GM18867 (cell line): ENCODE measurements around the gene PRM3.

Source experiments
- ATAC-seq: cut with Tn5 transposase; IDR thresholded peaks from one replicate; pipeline ENCODE4 v1.9.1; 2021; ENCODE audit warnings: mild to moderate bottlenecking, moderate library complexity; ENCODE audit not compliant: unreplicated experiment

Gene PRM3

GRCh38 chr16:11248133-11248532, 25.3 kb downstream of the PRM3 start:
- ATAC-seq, result no peak

DNA sequence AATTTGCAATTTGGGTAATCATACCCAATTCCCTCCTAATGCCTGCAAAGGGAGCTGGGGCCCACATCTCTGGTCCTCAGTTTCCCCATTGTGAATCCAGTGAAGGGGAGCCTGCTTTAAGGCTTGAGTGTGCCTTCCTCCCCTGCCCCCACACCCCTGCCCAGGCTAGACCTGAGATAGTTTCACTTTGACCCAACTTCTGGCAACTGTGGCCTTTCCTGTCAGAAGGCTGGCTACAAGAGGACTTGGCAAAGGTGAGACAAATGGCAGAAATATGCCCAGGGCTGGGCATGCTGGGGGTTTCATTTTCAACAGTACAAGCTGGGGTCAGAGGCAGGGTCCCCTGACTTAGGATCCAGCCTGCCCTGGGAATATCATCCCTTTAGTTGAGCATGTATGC, 27.4 kb downstream of the PRM3 start:
- no peak for ATAC-seq

DNA sequence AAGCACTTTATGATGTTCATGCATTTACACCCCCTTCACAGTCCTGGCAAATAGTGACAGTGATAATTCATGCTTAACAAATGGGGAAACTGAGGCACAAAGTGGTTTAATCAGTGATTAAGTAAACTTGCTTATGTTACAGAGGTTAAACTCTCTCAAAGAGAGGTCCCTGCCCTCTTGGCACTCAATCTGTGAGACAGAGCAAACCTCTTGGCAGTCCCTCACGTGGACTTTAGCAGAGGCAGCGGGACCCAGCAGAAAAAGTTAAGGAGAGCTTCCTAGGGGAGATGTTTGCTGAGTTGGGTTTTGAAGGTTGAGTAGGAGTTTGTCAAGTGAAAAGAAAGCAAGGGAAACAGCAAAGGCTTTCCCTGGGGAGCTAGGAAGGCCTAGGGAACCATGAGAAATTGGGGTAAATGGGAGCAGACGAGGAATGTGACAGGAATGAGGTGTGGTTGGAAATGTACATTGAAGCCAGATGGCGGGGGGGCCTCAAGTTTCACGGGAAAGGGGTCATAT, 28.1 kb downstream of the PRM3 start:
- ATAC-seq, result no peak

DNA sequence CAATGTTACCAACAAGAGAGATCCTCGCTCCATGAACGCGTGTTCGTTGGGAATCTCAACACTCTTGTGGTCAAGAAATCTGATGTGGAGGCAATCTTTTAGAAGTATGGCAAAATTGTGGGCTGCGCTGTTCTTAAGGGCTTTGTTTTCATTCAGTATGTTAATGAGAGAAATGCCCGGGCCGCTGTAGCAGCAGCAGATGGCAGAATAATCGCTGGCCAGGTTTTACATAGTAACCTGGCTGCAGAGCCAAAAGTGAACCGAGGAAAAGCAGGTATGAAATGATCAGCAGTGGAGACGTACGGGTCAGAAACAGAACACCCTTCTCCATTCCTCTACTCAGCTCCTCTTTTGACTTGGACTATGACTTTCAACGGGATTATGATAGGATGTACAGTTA, 30.8 kb downstream of the PRM3 start:
- no peak for ATAC-seq

- ATAC-seq, result no peak
Measured at GRCh38 chr16:11241480-11242204, 31.8 kb downstream of the PRM3 start.

DNA sequence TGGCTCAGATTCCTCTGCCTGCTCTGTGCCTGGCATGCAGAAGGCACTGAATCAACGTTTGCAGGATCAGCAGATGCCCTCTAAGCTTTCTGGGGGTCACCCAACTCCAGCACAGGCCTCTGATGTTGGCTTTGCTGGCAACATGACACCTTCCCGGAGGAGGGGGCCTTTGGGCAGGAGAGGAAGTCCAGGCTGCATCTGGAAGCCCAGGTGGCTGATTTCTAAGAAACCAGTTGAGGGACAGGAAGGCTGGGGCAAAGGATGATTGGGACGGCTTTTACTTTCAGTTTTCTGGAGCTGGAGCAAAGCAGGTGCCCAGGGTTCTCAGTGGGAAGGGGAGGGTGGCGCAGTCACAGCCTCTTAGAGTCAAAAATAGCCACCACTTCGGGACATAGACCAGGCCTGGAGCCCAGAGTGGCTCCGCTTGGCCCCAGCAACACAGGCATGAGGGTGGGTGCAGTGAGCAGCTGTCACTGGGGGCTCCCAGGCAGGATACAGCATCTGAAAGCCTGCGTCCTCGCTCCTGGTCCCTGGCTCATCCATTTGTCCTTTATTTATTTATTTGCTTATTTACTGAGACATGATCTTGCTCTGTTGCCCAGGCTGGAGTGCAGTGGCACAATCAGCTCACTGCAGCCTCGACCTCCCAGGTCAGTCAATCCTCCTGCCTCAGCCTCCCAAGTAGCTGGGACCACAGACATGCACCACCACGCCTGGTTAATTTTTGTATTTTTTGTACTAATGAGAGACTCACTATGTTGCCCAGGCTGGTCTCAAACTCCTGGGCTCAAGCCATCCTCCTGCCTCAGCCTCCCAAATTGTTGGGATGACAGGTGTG, 32.6 kb downstream of the PRM3 start:
- no peak for ATAC-seq

DNA sequence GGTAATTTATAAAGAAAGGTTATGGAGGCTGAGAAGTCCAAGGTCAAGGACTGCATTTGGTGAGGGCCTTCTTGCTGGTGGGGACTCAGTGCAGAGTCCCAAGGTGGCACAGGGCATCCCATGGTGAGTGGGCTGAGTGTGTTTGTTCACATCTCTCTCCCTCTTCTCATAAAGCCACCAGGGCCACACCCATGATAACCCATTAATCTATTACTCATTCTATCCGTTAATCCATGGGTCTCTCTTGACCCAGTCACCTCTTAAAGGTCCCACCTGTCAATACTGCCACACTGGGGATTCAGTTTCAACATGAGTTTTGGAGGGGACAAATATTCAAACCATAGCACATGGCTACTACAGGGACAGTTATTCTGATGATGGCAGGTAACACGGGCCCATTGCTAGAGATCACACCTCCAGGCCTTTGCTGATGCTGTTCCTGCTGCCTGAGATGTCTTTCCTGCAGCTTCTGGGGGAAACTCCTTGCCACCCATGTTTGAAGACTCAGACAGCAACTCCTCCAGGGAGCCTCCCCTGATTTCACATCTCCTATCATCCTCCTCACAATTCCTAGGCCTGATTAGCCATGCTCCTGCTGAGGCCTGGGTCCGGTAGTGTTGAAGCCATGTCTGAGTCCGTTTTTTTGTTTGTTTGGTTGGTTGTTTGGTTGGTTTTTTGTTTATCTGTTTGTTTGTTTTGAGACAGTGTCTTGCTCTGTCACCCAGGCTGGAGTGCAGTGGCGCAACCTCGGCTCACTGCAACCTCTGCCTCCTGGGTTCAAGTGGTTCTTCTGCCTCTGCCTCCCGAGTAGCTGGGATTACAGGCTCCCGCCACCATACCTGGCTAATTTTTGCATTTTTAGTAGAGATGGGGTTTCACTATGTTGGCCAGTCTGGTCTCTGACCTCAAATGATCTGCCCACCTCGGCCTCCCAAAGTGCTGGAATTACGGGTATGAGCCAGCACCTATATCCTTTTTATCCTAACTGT, 33.5 kb downstream of the PRM3 start:
- ATAC-seq, result no peak

- no peak for ATAC-seq
Measured at GRCh38 chr16:11238272-11239202, 34.9 kb downstream of the PRM3 start.

- ATAC-seq, result no peak
Measured at GRCh38 chr16:11236461-11237254, 36.8 kb downstream of the PRM3 start.

DNA sequence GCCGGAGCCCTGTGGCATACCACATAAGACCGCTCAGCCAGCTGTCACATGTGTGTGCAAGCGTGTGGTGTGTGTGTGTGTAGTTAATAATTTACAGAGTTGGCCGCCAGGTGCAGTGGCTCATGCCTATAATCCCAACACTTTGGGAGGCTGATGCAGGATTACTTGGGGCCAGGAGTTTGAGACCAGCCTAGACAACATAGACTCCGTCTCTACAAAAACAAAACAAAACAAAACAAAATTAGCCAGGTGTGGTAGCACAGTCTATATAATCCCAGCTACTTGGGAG, 37.8 kb downstream of the PRM3 start:
- ATAC-seq, result no peak

DNA sequence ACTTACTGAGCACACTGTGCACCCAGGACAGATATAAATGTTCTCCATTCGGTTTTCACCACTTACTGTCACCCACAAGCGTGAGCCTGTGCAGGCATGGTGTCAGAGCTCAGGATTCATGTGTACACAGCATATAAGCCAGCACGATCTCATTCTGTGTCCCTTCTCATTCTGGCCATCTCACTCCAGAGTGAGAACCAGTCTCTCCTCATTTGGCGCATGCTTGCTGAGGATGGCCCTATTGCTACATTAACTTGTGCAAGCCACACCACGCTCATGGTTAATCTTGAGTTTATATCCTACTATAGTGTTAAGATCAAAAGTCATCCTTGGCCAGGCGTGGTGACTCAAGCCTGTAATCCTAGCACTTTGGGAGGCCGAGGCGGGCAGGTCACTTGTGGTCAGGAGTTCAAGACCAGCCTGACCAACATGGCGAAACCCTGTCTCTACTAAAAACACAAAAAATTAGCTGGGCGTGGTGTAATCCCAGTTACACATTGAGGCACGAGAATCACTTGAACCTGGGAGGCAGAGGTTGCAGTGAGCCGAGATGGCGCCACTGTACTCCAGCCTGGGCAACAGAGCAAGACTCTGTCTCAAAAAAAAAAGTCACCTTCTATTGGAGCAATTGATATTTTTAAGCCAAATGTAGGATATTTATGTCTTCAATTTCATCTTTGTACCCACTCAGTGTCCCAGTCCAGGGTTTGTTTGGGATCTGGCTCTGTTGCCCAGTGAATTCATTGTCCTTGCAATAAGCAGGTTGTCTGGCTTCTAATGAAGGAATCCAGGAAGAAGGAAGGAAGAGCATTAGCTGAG, 38.3 kb downstream of the PRM3 start:
- no peak for ATAC-seq

DNA sequence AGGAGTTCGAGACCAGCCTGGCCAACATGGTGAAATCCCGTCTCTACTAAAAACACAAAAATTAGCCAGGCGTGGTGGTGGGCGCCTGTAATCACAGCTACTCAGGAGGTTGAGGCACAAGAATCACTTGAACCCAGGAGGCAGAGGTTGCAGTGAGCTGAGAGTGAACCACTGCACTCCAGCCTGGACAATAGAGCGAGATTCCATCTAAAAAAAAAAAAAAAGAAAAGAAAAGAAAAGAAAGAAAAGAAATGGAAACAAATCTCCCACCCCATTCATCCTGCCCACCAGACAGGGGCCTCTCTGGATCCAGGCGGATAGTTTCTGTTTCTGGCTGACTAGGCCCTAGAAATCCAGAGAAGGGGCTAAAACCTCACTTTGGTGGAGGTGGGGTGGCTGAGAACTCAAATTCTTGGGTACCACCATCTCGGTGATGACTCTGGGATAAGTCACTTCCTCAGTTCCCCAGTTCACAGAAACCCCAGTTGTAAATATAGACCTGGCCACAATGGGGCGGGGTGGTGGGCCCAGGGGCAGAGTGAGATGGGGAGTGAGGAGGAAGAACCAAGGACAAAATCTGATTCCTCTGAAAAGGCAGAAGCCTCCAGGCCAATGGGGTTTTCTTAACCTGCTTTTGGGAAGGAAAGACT, 39.6 kb downstream of the PRM3 start:
- no peak for ATAC-seq

- ATAC-seq, result peak; percentile 66
Measured at GRCh38 chr16:11232852-11233726, 40.3 kb downstream of the PRM3 start.

- ATAC-seq, result no peak
Measured at GRCh38 chr16:11232302-11232851, 41.1 kb downstream of the PRM3 start.

DNA sequence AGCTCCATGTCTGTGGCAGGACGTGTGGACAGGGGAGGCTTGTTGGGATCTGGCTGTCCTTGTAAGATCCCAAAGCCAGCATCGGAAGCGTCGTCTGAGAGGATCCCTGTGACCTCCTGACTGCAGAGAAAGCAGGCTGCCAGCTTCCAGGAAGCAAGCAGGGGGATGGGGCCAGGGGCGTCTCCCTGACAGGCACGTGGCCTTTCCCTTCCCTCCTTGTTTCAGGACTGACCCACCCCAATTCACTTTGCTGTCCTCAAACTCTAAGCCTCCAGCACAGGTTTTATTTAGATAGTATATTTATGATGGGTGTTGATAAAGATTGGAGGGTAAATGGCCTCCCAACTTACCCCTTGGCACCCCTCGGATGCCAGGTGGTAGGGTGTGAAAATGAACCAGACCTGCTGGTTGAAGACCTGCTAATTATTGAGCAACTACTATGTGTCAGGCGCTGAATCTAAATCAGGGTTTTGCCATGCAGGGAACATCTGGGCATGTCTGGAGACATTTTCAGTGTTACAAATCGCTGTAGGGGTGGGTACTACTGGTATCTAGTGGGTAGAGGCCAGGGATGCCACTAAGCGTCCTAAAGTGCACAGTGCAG, 42.0 kb downstream of the PRM3 start:
- ATAC-seq, result no peak

DNA sequence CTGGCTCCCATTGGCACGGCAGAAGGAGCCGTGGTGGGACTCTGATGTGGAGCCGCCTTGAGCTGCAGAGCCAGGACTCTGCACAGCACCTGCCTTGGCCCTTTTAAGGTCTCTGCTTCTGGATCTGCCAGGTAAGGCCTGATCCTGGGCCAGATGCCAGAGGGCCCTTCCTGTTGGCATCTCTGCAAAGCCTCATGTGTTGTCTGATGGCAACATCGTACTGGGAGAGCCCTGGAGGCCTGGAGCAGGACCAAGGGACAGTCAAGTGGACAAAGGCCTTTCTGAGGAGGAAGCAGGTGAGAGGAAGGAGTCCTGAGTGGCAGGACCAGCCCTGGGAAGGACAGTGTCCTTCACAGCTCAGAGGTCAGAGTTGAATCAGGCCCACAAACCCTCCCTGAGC, 43.5 kb downstream of the PRM3 start:
- no peak for ATAC-seq
